AG10803 (cell line): ENCODE measurements around the gene CDC37.

Source experiments
- DNase-seq: peaks from one replicate; pipeline ENCODE4 v3.0.0; 2010; ENCODE audit warnings: low read depth
- H3K4me3 ChIP-seq: 2 replicates; pipeline ENCODE4 v1.5.1; 2011; ENCODE audit warnings: mild to moderate bottlenecking, low read length, control low read depth
- CTCF ChIP-seq: conservative IDR thresholded peaks from 2 replicates; pipeline ENCODE4 v1.5.1; 2011; ENCODE audit warnings: mild to moderate bottlenecking, low read length, control low read depth, inconsistent platforms

Gene CDC37

GRCh38 chr19:10419646-10420443 is 16.5 kb upstream of the CDC37 start:
- DNase-seq = no peak
- H3K4me3 ChIP-seq = peak overlapping the region; percentile 40
- TF ChIP-seq CTCF = no peak

- no peak for DNase-seq
- H3K4me3 ChIP-seq = peak overlapping the region; percentile 40
- no peak for TF ChIP-seq CTCF
Observed at GRCh38 chr19:10419200-10419645, 15.9 kb upstream of the CDC37 start.

GRCh38 chr19:10418485-10419199 is 15.3 kb upstream of the CDC37 start:
- TF ChIP-seq CTCF = no peak; the same call in 1 of the 2 replicates
- DNase-seq = no peak
- peak overlapping the region; percentile 40; the same call in 1 of the 2 replicates for H3K4me3 ChIP-seq

- no peak overlapping the region for H3K4me3 ChIP-seq
- no peak for DNase-seq
Observed at GRCh38 chr19:10418235-10418484, 14.8 kb upstream of the CDC37 start.

GRCh38 chr19:10417541-10418234 is 14.3 kb upstream of the CDC37 start:
- DNase-seq = no peak
- TF ChIP-seq CTCF = no peak
- no peak overlapping the region for H3K4me3 ChIP-seq

More at GRCh38 chr19:10418235-10418484, 14.8 kb upstream of the CDC37 start:
- TF ChIP-seq CTCF = no peak

GRCh38 chr19:10416380-10417257 is 13.3 kb upstream of the CDC37 start:
- peak; percentile 56 for TF ChIP-seq CTCF
- peak; percentile 81 for DNase-seq
- H3K4me3 ChIP-seq = peak overlapping the region; percentile 68
